Esophagus squamous epithelium (tissue), 5 donors: ENCODE data around the gene MT1M. TPM values are rescaled to one million over a fixed set of nuclear protein-coding genes. Genes with fewer than 3 reads are reported as not detected.
"Not testable (repeated sequence)": the region's sequence is repeated elsewhere in the genome, so short reads cannot be mapped to it uniquely, and the experiment has no call there.

Source experiments
- DNase-seq: peaks from one replicate; lab custom pipeline; 2025; lab: John Stamatoyannopoulos, UW
- H3K27ac ChIP-seq, 4 donors: fragments of 200-600 bp; sonication (generic); one replicate each; pipeline ENCODE4 v1.5.1; 2016 to 2019; ENCODE audit warnings: mild to moderate bottlenecking in 1 of 4
- H3K27me3 ChIP-seq, 4 donors: fragments of 200-600 bp; sonication (generic); 1 replicate in 3 of 4; 2 replicates in 1 of 4; pipeline versions ENCODE4 v1.5.1 to v1.6.0; 2017 to 2021; ENCODE audit warnings: antibody characterized with exemption in 1 of 4
- H3K36me3 ChIP-seq, 3 donors: fragments of 200-600 bp; sonication (generic); one replicate each; pipeline ENCODE4 v1.5.1; 2016 to 2019
- H3K4me1 ChIP-seq, 3 donors: fragments of 200-600 bp; sonication (generic); one replicate each; pipeline ENCODE4 v1.5.1; 2017 to 2019
- H3K4me3 ChIP-seq, 4 donors: fragments of 200-600 bp; sonication (generic); 1 replicate in 3 of 4; 2 replicates in 1 of 4; pipeline ENCODE4 v1.5.1; 2016 to 2019; ENCODE audit warnings: mild to moderate bottlenecking in 2 of 4, moderate library complexity in 1 of 4
- H3K9me3 ChIP-seq, 3 donors: fragments of 200-600 bp; sonication (generic); one replicate each; pipeline ENCODE4 v1.5.1; 2016 to 2019
- CTCF ChIP-seq, 6 experiments: fragments of 450-650 bp in 4 of 6; fragments of 200-600 bp in 2 of 6; sonication (generic) in 2 of 6; IDR thresholded peaks; one replicate each; pipeline ENCODE4 v1.5.1; 2016 to 2019; ENCODE audit warnings: antibody characterized with exemption in 6 of 6, mild to moderate bottlenecking in 4 of 6, moderate library complexity in 4 of 6
- POLR2A ChIP-seq, 4 donors: fragments of 450-650 bp; IDR thresholded peaks; one replicate each; pipeline ENCODE4 v1.6.1; 2017; ENCODE audit warnings: antibody characterized with exemption in 4 of 4, mild to moderate bottlenecking in 4 of 4, moderate library complexity in 3 of 4
- WGBS, 2 donors: methylation state at CpG; one replicate each; pipeline ENCODE4 v1.1.5; 2018; 5-methylcytosine and 5-hydroxymethylcytosine counted together
- intact Hi-C: fragments of 100-400 bp; cut with DNase I; formaldehyde crosslinking; loops from one replicate; pipeline ENCODE4 v1.15.0; 2022
- total RNA-seq, 4 donors: library from RNA; depleted of rRNA; stranded (reverse); fragments of >200 nt; gene quantifications; one replicate each; pipeline ENCODE4 v1.1.0, GENCODE V29; 2016
- donor health status: DM: yes; HTN: yes; CAD: no.

The MT1M gene
- total RNA-seq, result 1 to 10 TPM in 2 of 4 donors, under 1 TPM in 1, not detected in 1; 0.57 to 7.4 (median 4.8) TPM

GRCh38 chr16:56632156-56632847 lies at the start of gene MT1M:
TSS of gene MT1M (plus strand) at chr16:56632659. CDS start at chr16:56632732, 73 bp downstream.
- Histone ChIP-seq H3K9me3 (no peaks in the 10 kb centered on the region), H3K36me3 (no peaks in the 10 kb centered on the region), H3K27ac (peak within 1 kb of the TSS; percentile 42 to 87 (median 80)), H3K4me3 (peak within 1 kb of the TSS; percentile 21 to 71 (median 53)), H3K4me1 (peaks cover 16 to 50% (median 16%) of the 10 kb centered on the region in 3 donors), H3K27me3 (peaks cover 0 to 61% (median 5%) of the 10 kb centered on the region in 4 donors)
- 3 to 8% methylated on average over 7 to 11 of the region's 61 CpGs for WGBS, 2 donors
- intact Hi-C loops, result no loop called here
- DNase-seq, result no peak
- TF ChIP-seq CTCF (IDR thresholded peaks at IDR 0.05), result no peak
- TF ChIP-seq POLR2A (IDR thresholded peaks at IDR 0.05), result peak in 2 of 4 donors; percentile 31 to 39

GRCh38 chr16:56582911-56583310 lies 49.5 kb upstream of the MT1M start:
- H3K9me3 ChIP-seq, H3K36me3 ChIP-seq, H3K4me1 ChIP-seq, H3K27ac ChIP-seq, DNase-seq, H3K4me3 ChIP-seq: not testable (repeated sequence)
- H3K27me3 ChIP-seq, result peaks cover 0 to 33% (median 0%) of the 10 kb centered on the region in 4 donors
- intact Hi-C loops, result loop anchor here (10.0 kb wide), 1 partner anchor 122 kb away; no protein-coding TSS in a partner anchor
- WGBS, 2 donors, result 100% methylated on average over 1 of the region's 2 CpGs

- no peaks in the 10 kb centered on the region for H3K36me3 ChIP-seq
- H3K9me3 ChIP-seq, result no peaks in the 10 kb centered on the region
- H3K27ac ChIP-seq, result no peak overlapping the region
- DNase-seq, result no peak
- H3K27me3 ChIP-seq, result peaks cover 0 to 39% (median 0%) of the 10 kb centered on the region in 4 donors
- intact Hi-C loops, result loop anchor here (10.0 kb wide), 1 partner anchor 121 kb away; no protein-coding TSS in a partner anchor
- no peak for TF ChIP-seq POLR2A (IDR thresholded peaks at IDR 0.05)
- no peak for TF ChIP-seq CTCF (IDR thresholded peaks at IDR 0.05)
- H3K4me3 ChIP-seq, result no peak overlapping the region
- WGBS, 2 donors, result 72 to 74% methylated on average over 9 to 10 of the region's 11 CpGs
- H3K4me1 ChIP-seq, result no peaks in the 10 kb centered on the region
Measured at GRCh38 chr16:56583351-56584168, 48.9 kb upstream of the MT1M start.

- DNase-seq, result no peak
- H3K4me3 ChIP-seq, result no peak overlapping the region
- H3K9me3 ChIP-seq, result no peaks in the 10 kb centered on the region
- no peak for TF ChIP-seq CTCF (IDR thresholded peaks at IDR 0.05)
- TF ChIP-seq POLR2A (IDR thresholded peaks at IDR 0.05), result no peak
- peaks cover 0 to 47% (median 5%) of the 10 kb centered on the region in 4 donors for H3K27me3 ChIP-seq
- 81 to 85% methylated on average over 7 to 11 of the region's 11 CpGs for WGBS, 2 donors
- intact Hi-C loops, result loop anchor here (10.0 kb wide), 1 partner anchor 121 kb away; no protein-coding TSS in a partner anchor
- H3K4me1 ChIP-seq, result peaks cover 2 to 6% (median 4%) of the 10 kb centered on the region in 3 donors
- H3K27ac ChIP-seq, result no peak overlapping the region
- H3K36me3 ChIP-seq, result no peaks in the 10 kb centered on the region
Measured at GRCh38 chr16:56584276-56584675, 48.2 kb upstream of the MT1M start.

- Histone ChIP-seq H3K4me3 (peak overlapping the region; percentile 23 to 65 (median 38)), H3K27me3 (peaks cover 6 to 69% (median 11%) of the 10 kb centered on the region in 4 donors), H3K4me1 (peaks cover 8 to 13% (median 8%) of the 10 kb centered on the region in 3 donors), H3K27ac (no peak overlapping the region), H3K9me3 (no peaks in the 10 kb centered on the region), H3K36me3 (no peaks in the 10 kb centered on the region)
- intact Hi-C loops, result loop anchor here (10.0 kb wide), 1 partner anchor 116 kb away; no protein-coding TSS in a partner anchor
- DNase-seq, result no peak
- TF ChIP-seq CTCF (IDR thresholded peaks at IDR 0.05) (no peak), POLR2A (IDR thresholded peaks at IDR 0.05) (no peak)
- WGBS, 2 donors, result 25 to 57% methylated on average over 4 to 9 of the region's 9 CpGs
Measured at GRCh38 chr16:56588781-56589140, 43.7 kb upstream of the MT1M start.
